Measurements from ENCODE around the gene MACROD2.

The MACROD2 gene

GRCh38 chr20:14414560-14414959 lies 419.2 kb downstream of the MACROD2 start:
- H3K9me3 ChIP-seq (ENCODE audit: control insufficient read depth in 1 of 2, low read length in 2 of 2), result peaks cover 0 to 2% of the 10 kb centered on the region in 2 donors
- no peaks in the 10 kb centered on the region for H3K36me3 ChIP-seq (ENCODE audit: control insufficient read depth in 1 of 2, insufficient read depth in 2 of 2, low read length in 2 of 2)
- H3K4me1 ChIP-seq (ENCODE audit: control insufficient read depth in 1 of 2, insufficient read depth in 2 of 2, low read length in 2 of 2), result no peaks in the 10 kb centered on the region
- H3K27me3 ChIP-seq (ENCODE audit: low read depth, low read length), result no peaks in the 10 kb centered on the region
- H3K4me3 ChIP-seq (ENCODE audit: low read depth in 1 of 2, low read length in 2 of 2), result no peak overlapping the region
- H3K27ac ChIP-seq (ENCODE audit: low read length), result no peak overlapping the region

- Histone ChIP-seq H3K27me3 (ENCODE audit: low read depth, low read length) (no peaks in the 10 kb centered on the region), H3K4me3 (ENCODE audit: low read depth in 1 of 2, low read length in 2 of 2) (no peak overlapping the region), H3K4me1 (ENCODE audit: control insufficient read depth in 1 of 2, insufficient read depth in 2 of 2, low read length in 2 of 2) (no peaks in the 10 kb centered on the region), H3K27ac (ENCODE audit: low read length) (no peak overlapping the region), H3K9me3 (ENCODE audit: control insufficient read depth in 1 of 2, low read length in 2 of 2) (no peaks in the 10 kb centered on the region), H3K36me3 (ENCODE audit: control insufficient read depth in 1 of 2, insufficient read depth in 2 of 2, low read length in 2 of 2) (no peaks in the 10 kb centered on the region)
Measured at GRCh38 chr20:14415467-14415866, 420.2 kb downstream of the MACROD2 start.

- H3K9me3 ChIP-seq (ENCODE audit: control insufficient read depth in 1 of 2, low read length in 2 of 2), result no peaks in the 10 kb centered on the region
- no peak overlapping the region for H3K4me3 ChIP-seq (ENCODE audit: low read depth in 1 of 2, low read length in 2 of 2)
- H3K27ac ChIP-seq (ENCODE audit: low read length), result no peak overlapping the region
- H3K27me3 ChIP-seq (ENCODE audit: low read depth, low read length), result no peaks in the 10 kb centered on the region
- H3K36me3 ChIP-seq (ENCODE audit: control insufficient read depth in 1 of 2, insufficient read depth in 2 of 2, low read length in 2 of 2), result no peaks in the 10 kb centered on the region
- no peaks in the 10 kb centered on the region for H3K4me1 ChIP-seq (ENCODE audit: control insufficient read depth in 1 of 2, insufficient read depth in 2 of 2, low read length in 2 of 2)
Measured at GRCh38 chr20:14418376-14418775, 423.1 kb downstream of the MACROD2 start.

GRCh38 chr20:14422892-14423291 lies 427.6 kb downstream of the MACROD2 start:
- H3K4me3 ChIP-seq (ENCODE audit: low read depth in 1 of 2, low read length in 2 of 2), result no peak overlapping the region
- H3K27me3 ChIP-seq (ENCODE audit: low read depth, low read length), result no peaks in the 10 kb centered on the region
- H3K9me3 ChIP-seq (ENCODE audit: control insufficient read depth in 1 of 2, low read length in 2 of 2), result no peaks in the 10 kb centered on the region
- H3K27ac ChIP-seq (ENCODE audit: low read length), result no peak overlapping the region
- H3K36me3 ChIP-seq (ENCODE audit: control insufficient read depth in 1 of 2, insufficient read depth in 2 of 2, low read length in 2 of 2), result no peaks in the 10 kb centered on the region
- no peaks in the 10 kb centered on the region for H3K4me1 ChIP-seq (ENCODE audit: control insufficient read depth in 1 of 2, insufficient read depth in 2 of 2, low read length in 2 of 2)

- Histone ChIP-seq H3K9me3 (ENCODE audit: control insufficient read depth in 1 of 2, low read length in 2 of 2) (no peaks in the 10 kb centered on the region), H3K4me1 (ENCODE audit: control insufficient read depth in 1 of 2, insufficient read depth in 2 of 2, low read length in 2 of 2) (peaks cover 0 to 2% of the 10 kb centered on the region in 2 donors), H3K36me3 (ENCODE audit: control insufficient read depth in 1 of 2, insufficient read depth in 2 of 2, low read length in 2 of 2) (no peaks in the 10 kb centered on the region), H3K27ac (ENCODE audit: low read length) (no peak overlapping the region), H3K27me3 (ENCODE audit: low read depth, low read length) (no peaks in the 10 kb centered on the region), H3K4me3 (ENCODE audit: low read depth in 1 of 2, low read length in 2 of 2) (no peak overlapping the region)
Measured at GRCh38 chr20:14431568-14431967, 436.3 kb downstream of the MACROD2 start.

GRCh38 chr20:14432085-14432484 lies 436.8 kb downstream of the MACROD2 start:
- H3K4me3 ChIP-seq (ENCODE audit: low read depth in 1 of 2, low read length in 2 of 2), result no peak overlapping the region
- no peaks in the 10 kb centered on the region for H3K27me3 ChIP-seq (ENCODE audit: low read depth, low read length)
- no peaks in the 10 kb centered on the region for H3K9me3 ChIP-seq (ENCODE audit: control insufficient read depth in 1 of 2, low read length in 2 of 2)
- peaks cover 0 to 2% of the 10 kb centered on the region in 2 donors for H3K4me1 ChIP-seq (ENCODE audit: control insufficient read depth in 1 of 2, insufficient read depth in 2 of 2, low read length in 2 of 2)
- H3K36me3 ChIP-seq (ENCODE audit: control insufficient read depth in 1 of 2, insufficient read depth in 2 of 2, low read length in 2 of 2), result no peaks in the 10 kb centered on the region
- H3K27ac ChIP-seq (ENCODE audit: low read length), result no peak overlapping the region

- H3K27ac ChIP-seq (ENCODE audit: low read length), result no peak overlapping the region
- no peaks in the 10 kb centered on the region for H3K27me3 ChIP-seq (ENCODE audit: low read depth, low read length)
- H3K9me3 ChIP-seq (ENCODE audit: control insufficient read depth in 1 of 2, low read length in 2 of 2), result no peaks in the 10 kb centered on the region
- H3K36me3 ChIP-seq (ENCODE audit: control insufficient read depth in 1 of 2, insufficient read depth in 2 of 2, low read length in 2 of 2), result no peaks in the 10 kb centered on the region
- no peak overlapping the region for H3K4me3 ChIP-seq (ENCODE audit: low read depth in 1 of 2, low read length in 2 of 2)
- H3K4me1 ChIP-seq (ENCODE audit: control insufficient read depth in 1 of 2, insufficient read depth in 2 of 2, low read length in 2 of 2), result peaks cover 0 to 2% of the 10 kb centered on the region in 2 donors
Measured at GRCh38 chr20:14432597-14432996, 437.3 kb downstream of the MACROD2 start.

- Histone ChIP-seq H3K4me3 (ENCODE audit: low read depth in 1 of 2, low read length in 2 of 2) (no peak overlapping the region), H3K27me3 (ENCODE audit: low read depth, low read length) (no peaks in the 10 kb centered on the region), H3K36me3 (ENCODE audit: control insufficient read depth in 1 of 2, insufficient read depth in 2 of 2, low read length in 2 of 2) (no peaks in the 10 kb centered on the region), H3K9me3 (ENCODE audit: control insufficient read depth in 1 of 2, low read length in 2 of 2) (peaks cover 0 to 9% of the 10 kb centered on the region in 2 donors), H3K27ac (ENCODE audit: low read length) (no peak overlapping the region), H3K4me1 (ENCODE audit: control insufficient read depth in 1 of 2, insufficient read depth in 2 of 2, low read length in 2 of 2) (peaks cover 0 to 2% of the 10 kb centered on the region in 2 donors)
Measured at GRCh38 chr20:14434384-14435136, 439.2 kb downstream of the MACROD2 start.

GRCh38 chr20:14441201-14441600 lies 445.9 kb downstream of the MACROD2 start:
- Histone ChIP-seq H3K27me3 (ENCODE audit: low read depth, low read length) (no peaks in the 10 kb centered on the region), H3K36me3 (ENCODE audit: control insufficient read depth in 1 of 2, insufficient read depth in 2 of 2, low read length in 2 of 2) (no peaks in the 10 kb centered on the region), H3K27ac (ENCODE audit: low read length) (no peak overlapping the region), H3K4me3 (ENCODE audit: low read depth in 1 of 2, low read length in 2 of 2) (no peak overlapping the region), H3K4me1 (ENCODE audit: control insufficient read depth in 1 of 2, insufficient read depth in 2 of 2, low read length in 2 of 2) (no peaks in the 10 kb centered on the region), H3K9me3 (ENCODE audit: control insufficient read depth in 1 of 2, low read length in 2 of 2) (peaks cover 0 to 12% of the 10 kb centered on the region in 2 donors)

GRCh38 chr20:14444106-14444505 lies 448.8 kb downstream of the MACROD2 start:
- H3K27ac ChIP-seq (ENCODE audit: low read length), result no peak overlapping the region
- H3K4me3 ChIP-seq (ENCODE audit: low read depth in 1 of 2, low read length in 2 of 2), result no peak overlapping the region
- peaks cover 0 to 3% of the 10 kb centered on the region in 2 donors for H3K9me3 ChIP-seq (ENCODE audit: control insufficient read depth in 1 of 2, low read length in 2 of 2)

GRCh38 chr20:14445310-14445709 lies 450.0 kb downstream of the MACROD2 start:
- Histone ChIP-seq H3K27me3 (ENCODE audit: low read depth, low read length) (no peaks in the 10 kb centered on the region), H3K4me1 (ENCODE audit: control insufficient read depth in 1 of 2, insufficient read depth in 2 of 2, low read length in 2 of 2) (no peaks in the 10 kb centered on the region)

More at GRCh38 chr20:14444106-14444505, 448.8 kb downstream of the MACROD2 start:
- Histone ChIP-seq H3K36me3 (ENCODE audit: control insufficient read depth in 1 of 2, insufficient read depth in 2 of 2, low read length in 2 of 2) (no peaks in the 10 kb centered on the region), H3K27me3 (ENCODE audit: low read depth, low read length) (no peaks in the 10 kb centered on the region), H3K4me1 (ENCODE audit: control insufficient read depth in 1 of 2, insufficient read depth in 2 of 2, low read length in 2 of 2) (no peaks in the 10 kb centered on the region)

GRCh38 chr20:14445902-14446301 lies 450.6 kb downstream of the MACROD2 start:
- Histone ChIP-seq H3K27ac (ENCODE audit: low read length) (no peak overlapping the region), H3K4me3 (ENCODE audit: low read depth in 1 of 2, low read length in 2 of 2) (no peak overlapping the region), H3K36me3 (ENCODE audit: control insufficient read depth in 1 of 2, insufficient read depth in 2 of 2, low read length in 2 of 2) (no peaks in the 10 kb centered on the region), H3K9me3 (ENCODE audit: control insufficient read depth in 1 of 2, low read length in 2 of 2) (no peaks in the 10 kb centered on the region), H3K4me1 (ENCODE audit: control insufficient read depth in 1 of 2, insufficient read depth in 2 of 2, low read length in 2 of 2) (no peaks in the 10 kb centered on the region), H3K27me3 (ENCODE audit: low read depth, low read length) (no peaks in the 10 kb centered on the region)

More at GRCh38 chr20:14445310-14445709, 450.0 kb downstream of the MACROD2 start:
- no peak overlapping the region for H3K27ac ChIP-seq (ENCODE audit: low read length)
- H3K9me3 ChIP-seq (ENCODE audit: control insufficient read depth in 1 of 2, low read length in 2 of 2), result no peaks in the 10 kb centered on the region
- H3K36me3 ChIP-seq (ENCODE audit: control insufficient read depth in 1 of 2, insufficient read depth in 2 of 2, low read length in 2 of 2), result no peaks in the 10 kb centered on the region
- H3K4me3 ChIP-seq (ENCODE audit: low read depth in 1 of 2, low read length in 2 of 2), result no peak overlapping the region

All from muscle layer of duodenum (tissue), 2 donors.